ENCODE measurements around the gene UBE2F. TPM values are rescaled to one million over a fixed set of nuclear protein-coding genes. Genes with fewer than 3 reads are reported as not detected.

Gene UBE2F
- total RNA-seq, 4 donors from 2014 or later, result 67.3 to 97.3 (median 81.2) TPM

GRCh38 chr2:238082827-238083226 lies 116.0 kb downstream of the UBE2F start:
- H3K9me3 ChIP-seq, result no peaks in the 10 kb centered on the region
- no peak overlapping the region for H3K4me3 ChIP-seq
- TF ChIP-seq POLR2A (IDR thresholded peaks at IDR 0.05) (no peak), CTCF (IDR thresholded peaks at IDR 0.05 in 4 of 5, conservative IDR thresholded peaks at IDR 0.05 in 1 of 5) (no peak)
- H3K36me3 ChIP-seq, result peaks cover 0 to 26% of the 10 kb centered on the region in 2 donors
- no peaks in the 10 kb centered on the region for H3K4me1 ChIP-seq
- no peak overlapping the region for H3K27ac ChIP-seq
- DNase-seq, result no peak
- intact Hi-C loops (cut with DNase I; ENCODE audit: low total_unique reads), result no loop called here
- no peak for ATAC-seq
- no peaks in the 10 kb centered on the region for H3K27me3 ChIP-seq
- in situ Hi-C loops (cut with MboI; ENCODE audit: low sequenced_read_pairs in 4 of 4), result no loop called here

DNA sequence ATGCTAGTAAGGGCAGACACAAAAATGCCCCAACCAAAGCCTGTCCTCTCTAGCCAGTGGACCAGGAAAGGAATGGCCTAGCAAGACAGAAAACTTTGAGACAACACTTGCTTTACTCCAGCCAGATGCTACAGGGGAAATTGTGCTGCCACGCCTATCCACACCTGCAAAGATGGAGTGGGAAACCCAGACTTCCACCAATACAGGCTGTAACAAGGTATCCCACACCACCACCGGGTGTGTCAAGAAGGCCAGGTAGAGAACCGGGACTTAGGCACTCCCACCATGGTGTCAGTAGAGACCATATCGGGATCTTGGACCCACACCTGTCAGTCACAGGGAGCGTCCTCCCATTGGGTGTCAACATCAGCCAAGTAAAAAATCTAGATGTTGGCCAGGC lies 117.1 kb downstream of the UBE2F start:
- no peak overlapping the region for H3K4me3 ChIP-seq
- ATAC-seq (no peak), DNase-seq (no peak)
- peaks cover 0 to 26% of the 10 kb centered on the region in 2 donors for H3K36me3 ChIP-seq
- no peaks in the 10 kb centered on the region for H3K4me1 ChIP-seq
- TF ChIP-seq CTCF (IDR thresholded peaks at IDR 0.05 in 4 of 5, conservative IDR thresholded peaks at IDR 0.05 in 1 of 5), result no peak
- TF ChIP-seq POLR2A (IDR thresholded peaks at IDR 0.05), result no peak
- in situ Hi-C loops (cut with MboI; ENCODE audit: low sequenced_read_pairs in 4 of 4), result no loop called here
- H3K27ac ChIP-seq, result no peak overlapping the region
- no peaks in the 10 kb centered on the region for H3K9me3 ChIP-seq
- intact Hi-C loops (cut with DNase I; ENCODE audit: low total_unique reads), result no loop called here
- H3K27me3 ChIP-seq, result no peaks in the 10 kb centered on the region

DNA sequence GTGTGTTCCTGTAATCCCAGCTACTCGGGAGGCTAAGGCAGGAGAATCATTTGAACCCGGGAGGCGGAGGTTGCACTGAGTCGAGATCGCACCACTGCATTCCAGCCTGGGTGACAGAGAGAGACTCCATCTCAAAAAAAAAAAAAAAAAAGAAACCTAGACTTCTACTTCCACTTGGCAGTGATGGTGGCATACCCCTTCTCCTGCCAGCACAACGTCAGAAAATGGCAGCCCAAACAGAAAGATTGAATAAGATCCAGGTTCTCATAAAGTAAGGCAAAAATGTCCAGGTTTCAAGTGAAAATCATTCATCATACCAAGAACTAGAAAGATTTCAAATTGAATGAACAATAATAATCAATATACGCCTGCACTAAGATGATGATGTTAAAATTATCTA lies 117.9 kb downstream of the UBE2F start:
- no peak overlapping the region for H3K27ac ChIP-seq

GRCh38 chr2:238085899-238086298 lies 119.1 kb downstream of the UBE2F start:
- Histone ChIP-seq H3K4me1 (no peaks in the 10 kb centered on the region), H3K4me3 (no peak overlapping the region), H3K9me3 (no peaks in the 10 kb centered on the region), H3K27me3 (no peaks in the 10 kb centered on the region), H3K36me3 (peaks cover 0 to 26% of the 10 kb centered on the region in 2 donors), H3K27ac (no peak overlapping the region)
- DNase-seq, result no peak
- no peak for TF ChIP-seq POLR2A (IDR thresholded peaks at IDR 0.05)
- TF ChIP-seq CTCF (IDR thresholded peaks at IDR 0.05 in 4 of 5, conservative IDR thresholded peaks at IDR 0.05 in 1 of 5), result no peak
- in situ Hi-C loops (cut with MboI; ENCODE audit: low sequenced_read_pairs in 4 of 4) (no loop called here), intact Hi-C loops (cut with DNase I; ENCODE audit: low total_unique reads) (no loop called here)
- ATAC-seq, result no peak

More for the DNA sequence above, 117.9 kb downstream of the UBE2F start:
- TF ChIP-seq CTCF (IDR thresholded peaks at IDR 0.05 in 4 of 5, conservative IDR thresholded peaks at IDR 0.05 in 1 of 5) (no peak), POLR2A (IDR thresholded peaks at IDR 0.05) (no peak)
- Histone ChIP-seq H3K27me3 (no peaks in the 10 kb centered on the region), H3K4me1 (no peaks in the 10 kb centered on the region), H3K36me3 (peaks cover 0 to 26% of the 10 kb centered on the region in 2 donors), H3K9me3 (no peaks in the 10 kb centered on the region), H3K4me3 (no peak overlapping the region)
- in situ Hi-C loops (cut with MboI; ENCODE audit: low sequenced_read_pairs in 4 of 4), result no loop called here
- no peak for DNase-seq
- ATAC-seq, result no peak
- intact Hi-C loops (cut with DNase I; ENCODE audit: low total_unique reads), result no loop called here

DNA sequence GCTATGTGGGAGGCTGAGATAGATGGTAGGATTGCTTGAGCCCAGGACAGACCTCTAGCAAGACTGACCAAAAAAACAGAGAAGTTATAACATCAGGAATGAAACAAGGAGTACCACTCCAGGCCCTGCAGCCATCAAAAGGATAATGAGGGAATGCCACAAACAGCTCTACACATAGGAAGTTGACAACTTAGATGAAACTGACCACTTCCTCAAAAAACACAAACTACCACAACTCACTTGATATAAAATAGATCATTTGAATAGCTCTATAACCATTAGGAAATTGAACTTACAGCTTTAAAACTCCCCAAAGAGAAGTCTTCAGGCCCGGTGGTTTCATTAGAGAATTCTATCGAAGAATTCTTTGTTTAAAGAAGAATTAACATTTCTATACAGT lies 120.4 kb downstream of the UBE2F start:
- Histone ChIP-seq H3K4me3 (no peak overlapping the region), H3K27me3 (no peaks in the 10 kb centered on the region), H3K27ac (no peak overlapping the region), H3K9me3 (no peaks in the 10 kb centered on the region), H3K36me3 (peaks cover 0 to 19% of the 10 kb centered on the region in 2 donors), H3K4me1 (no peaks in the 10 kb centered on the region)
- DNase-seq (no peak), ATAC-seq (no peak)
- in situ Hi-C loops (cut with MboI; ENCODE audit: low sequenced_read_pairs in 4 of 4), result no loop called here
- intact Hi-C loops (cut with DNase I; ENCODE audit: low total_unique reads), result no loop called here
- TF ChIP-seq POLR2A (IDR thresholded peaks at IDR 0.05) (no peak), CTCF (IDR thresholded peaks at IDR 0.05 in 4 of 5, conservative IDR thresholded peaks at IDR 0.05 in 1 of 5) (no peak)
